VCaP (cell line): ENCODE measurements around the gene CDC5L.

Source experiments
- H3K27ac ChIP-seq: fragments of 450-650 bp; 2 replicates; pipeline ENCODE4 v1.5.1; 2017
- CTCF ChIP-seq: fragments of 450-650 bp; conservative IDR thresholded peaks from 2 replicates; pipeline ENCODE4 v1.5.1; 2017; ENCODE audit warnings: mild to moderate bottlenecking, moderate library complexity

Gene CDC5L

GRCh38 chr6:44390158-44390683, 2.7 kb downstream of the CDC5L start:
- H3K27ac ChIP-seq = no peak overlapping the region
- TF ChIP-seq CTCF = no peak

GRCh38 chr6:44395501-44395900, 8.0 kb downstream of the CDC5L start:
- H3K27ac ChIP-seq = no peak overlapping the region
- TF ChIP-seq CTCF = no peak

GRCh38 chr6:44396968-44397367, 9.5 kb downstream of the CDC5L start:
- TF ChIP-seq CTCF = no peak
- no peak overlapping the region for H3K27ac ChIP-seq

GRCh38 chr6:44397424-44398164, 10.1 kb downstream of the CDC5L start:
- no peak for TF ChIP-seq CTCF
- H3K27ac ChIP-seq = no peak overlapping the region

- no peak overlapping the region for H3K27ac ChIP-seq
- TF ChIP-seq CTCF = no peak
Observed at GRCh38 chr6:44399991-44400390, 12.5 kb downstream of the CDC5L start.

GRCh38 chr6:44400572-44400971, 13.1 kb downstream of the CDC5L start:
- TF ChIP-seq CTCF = no peak
- H3K27ac ChIP-seq = no peak overlapping the region

- no peak overlapping the region for H3K27ac ChIP-seq
Observed at GRCh38 chr6:44401138-44401537, 13.6 kb downstream of the CDC5L start.

More at GRCh38 chr6:44401138-44401537, 13.6 kb downstream of the CDC5L start:
- TF ChIP-seq CTCF = no peak
